Heart left ventricle (tissue), 16 donors: ENCODE data around the gene S100A4. TPM values are rescaled to one million over a fixed set of nuclear protein-coding genes. Genes with fewer than 3 reads are reported as not detected.

Experiments used
- ATAC-seq, 4 donors: fragments of 200-7000 bp; cut with Tn5 transposase; one replicate each; pipeline ENCODE4 v1.9.1; 2020 to 2022; ENCODE audit warnings: moderate library complexity in 4 of 4, mild to moderate bottlenecking in 3 of 4, moderate number of reproducible peaks in 1 of 4
- DNase-seq, 5 donors: peaks; one replicate each; pipeline ENCODE4 v3.0.0-alpha.2; 2020
- H3K27ac ChIP-seq, 12 donors: fragments of 200-600 bp; sonication (generic) in 4 of 12; one replicate each; pipeline versions ENCODE4 v1.5.0 to v1.8.0; 2016 to 2022; ENCODE audit warnings: mild to moderate bottlenecking in 2 of 12
- H3K27me3 ChIP-seq, 9 donors: fragments of 200-600 bp; sonication (generic) in 2 of 9; one replicate each; pipeline versions ENCODE4 v1.5.1 to v1.8.0; 2016 to 2022; ENCODE audit warnings: mild to moderate bottlenecking in 3 of 9
- H3K36me3 ChIP-seq, 9 donors: fragments of 200-600 bp; sonication (generic) in 2 of 9; one replicate each; pipeline versions ENCODE4 v1.5.0 to v1.8.0; 2018 to 2022; ENCODE audit warnings: mild to moderate bottlenecking in 2 of 9
- H3K4me1 ChIP-seq, 12 donors: fragments of 200-600 bp; sonication (generic) in 4 of 12; one replicate each; pipeline versions ENCODE4 v1.5.0 to v1.8.0; 2016 to 2022; ENCODE audit warnings: mild to moderate bottlenecking in 3 of 12
- H3K4me3 ChIP-seq, 12 donors: fragments of 200-600 bp; sonication (generic) in 4 of 12; one replicate each; pipeline versions ENCODE4 v1.5.0 to v1.8.0; 2017 to 2022; ENCODE audit warnings: mild to moderate bottlenecking in 9 of 12, moderate library complexity in 4 of 12
- H3K9me3 ChIP-seq, 12 donors: fragments of 200-600 bp; sonication (generic) in 4 of 12; one replicate each; pipeline versions ENCODE4 v1.5.0 to v1.8.0; 2016 to 2022; ENCODE audit warnings: mild to moderate bottlenecking in 1 of 12
- POLR2A ChIP-seq, 2 donors: fragments of 450-650 bp; IDR thresholded peaks; one replicate each; pipeline ENCODE4 v1.6.1; 2017; ENCODE audit warnings: antibody characterized with exemption in 2 of 2, mild to moderate bottlenecking in 2 of 2, moderate library complexity in 2 of 2
- WGBS, 4 donors: extraction: QIAGEN DNeasy Blood & Tissue Kit in 2 of 4; methylation state at CpG; one replicate each; pipeline versions ENCODE4 v1.1.5 to v1.1.7; 2013 to 2018; 5-methylcytosine and 5-hydroxymethylcytosine counted together
- intact Hi-C, 10 donors: fragments of 100-400 bp; cut with DNase I; formaldehyde crosslinking; loops; one replicate each; pipeline versions ENCODE4 v1.11.1 to v1.14.2; 2022
- polyA plus RNA-seq, 2 donors: library from polyadenylated mRNA; stranded (reverse); fragments of 200-250 nt; gene quantifications; one replicate each; pipeline ENCODE4 v1.2.3, GENCODE V29; 2013
- total RNA-seq, 9 donors: library from RNA; depleted of rRNA in 2 of 9; stranded (reverse); fragments of >200 nt in 2 of 9; fragmentation: NEBNext Ultra II Directional in 3 of 9; extraction: Animal tissue kit (Norgen Biotek cat#: 25700) in 3 of 9; gene quantifications; one replicate each; pipeline versions ENCODE4 v1.1.0 to v1.2.4, GENCODE V29; 2016 to 2023
- TF ChIP-seq, protein P1 (sequence below), 12 donors: fragments of 200-600 bp; sonication (generic) in 4 of 12; IDR thresholded peaks; one replicate each; pipeline versions ENCODE4 v1.5.0 to v1.8.0; 2018 to 2022; ENCODE audit warnings: antibody characterized with exemption in 12 of 12, mild to moderate bottlenecking in 5 of 12
- donor health status: ischemic (EF 13 %, LVEDD 7.1; RV severe dilation, severe dysfunction).
- donor health status: healthy with polysubstance abuse.
- donor health status: DM: no; HTN: yes; CAD: no.
- donor health status: DM: no; HTN: no; CAD: no.
- donor health status: ischemic (EF 25% LVEDD 6.9; RV normal size, moderate dysfunction).
- donor health status: ischemic (EF 25% LVEDD 5.7; RV mildly dilated, moderate dysfunction).
- donor health status: healthy.
- donor health status: DM: yes; HTN: yes; CAD: no.
- donor health status: ischemic (EF 35%, LVEDD 5.7; RV mildly dilated, moderate dysfunction).
- donor health status: nonischemic (EF 11% LVEDD 7.7; RV severe dilation, severe dysfunction).
- donor health status: DM: yes; HTN: yes; CAD: no.
- donor health status: PGD.
- donor health status: ischemic (EF 29% LVEDD 5.4; RV normal size, mild dysfunction).
- donor health status: nonischemic (EF 23%, LVEDD 6.1; RV moderate dilation, normal function).

The S100A4 gene
- total and polyA plus RNA-seq, 11 donors = 56.9 to 398 (median 118) TPM

DNA sequence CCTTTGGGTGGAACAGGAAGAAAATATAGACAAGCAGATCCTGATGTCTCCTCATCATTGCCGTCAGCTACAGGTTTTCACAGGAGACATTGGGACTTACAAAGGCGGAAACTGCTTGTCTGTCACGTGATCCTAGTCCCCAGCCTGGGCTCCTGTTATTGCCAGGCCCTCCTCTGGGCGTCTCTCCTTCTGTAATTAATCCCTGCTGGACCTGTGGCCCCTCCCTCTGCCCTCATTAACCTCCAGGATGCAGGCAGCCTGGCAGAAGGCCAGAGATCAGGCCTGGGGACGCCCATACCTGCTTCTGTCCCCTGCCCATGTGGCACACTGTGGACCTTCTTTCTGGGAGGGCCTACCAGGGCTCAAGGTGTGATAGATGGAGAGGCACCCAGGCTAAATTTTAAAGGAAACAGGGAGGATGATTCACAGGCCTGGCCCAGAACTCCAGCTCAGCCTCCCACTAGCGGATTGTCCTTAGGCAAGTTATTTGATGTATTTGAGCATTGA is 7.2 kb downstream of the S100A4 start:
- WGBS, 4 donors = 73 to 77% (median 74%) methylated on average over 6 of the region's 6 CpGs
- TF ChIP-seq POLR2A (IDR thresholded peaks at IDR 0.05) = no peak
- TF ChIP-seq, protein P1, sequence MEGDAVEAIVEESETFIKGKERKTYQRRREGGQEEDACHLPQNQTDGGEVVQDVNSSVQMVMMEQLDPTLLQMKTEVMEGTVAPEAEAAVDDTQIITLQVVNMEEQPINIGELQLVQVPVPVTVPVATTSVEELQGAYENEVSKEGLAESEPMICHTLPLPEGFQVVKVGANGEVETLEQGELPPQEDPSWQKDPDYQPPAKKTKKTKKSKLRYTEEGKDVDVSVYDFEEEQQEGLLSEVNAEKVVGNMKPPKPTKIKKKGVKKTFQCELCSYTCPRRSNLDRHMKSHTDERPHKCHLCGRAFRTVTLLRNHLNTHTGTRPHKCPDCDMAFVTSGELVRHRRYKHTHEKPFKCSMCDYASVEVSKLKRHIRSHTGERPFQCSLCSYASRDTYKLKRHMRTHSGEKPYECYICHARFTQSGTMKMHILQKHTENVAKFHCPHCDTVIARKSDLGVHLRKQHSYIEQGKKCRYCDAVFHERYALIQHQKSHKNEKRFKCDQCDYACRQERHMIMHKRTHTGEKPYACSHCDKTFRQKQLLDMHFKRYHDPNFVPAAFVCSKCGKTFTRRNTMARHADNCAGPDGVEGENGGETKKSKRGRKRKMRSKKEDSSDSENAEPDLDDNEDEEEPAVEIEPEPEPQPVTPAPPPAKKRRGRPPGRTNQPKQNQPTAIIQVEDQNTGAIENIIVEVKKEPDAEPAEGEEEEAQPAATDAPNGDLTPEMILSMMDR (IDR thresholded peaks at IDR 0.05) = no peak
- H3K4me1 ChIP-seq = peaks cover 0 to 76% (median 22%) of the 10 kb centered on the region in 12 donors
- no peak overlapping the region for H3K27ac ChIP-seq
- H3K9me3 ChIP-seq = no peaks in the 10 kb centered on the region
- no peak for ATAC-seq
- DNase-seq = no peak
- H3K27me3 ChIP-seq = no peaks in the 10 kb centered on the region
- intact Hi-C loops = loop anchor here in 1 of 10 donors (10.0 kb wide), 1 partner anchor 446 kb away; the partner anchor contains the start of gene RAB13
- H3K4me3 ChIP-seq = no peak overlapping the region
- H3K36me3 ChIP-seq = peaks cover 0 to 12% (median 0%) of the 10 kb centered on the region in 9 donors

DNA sequence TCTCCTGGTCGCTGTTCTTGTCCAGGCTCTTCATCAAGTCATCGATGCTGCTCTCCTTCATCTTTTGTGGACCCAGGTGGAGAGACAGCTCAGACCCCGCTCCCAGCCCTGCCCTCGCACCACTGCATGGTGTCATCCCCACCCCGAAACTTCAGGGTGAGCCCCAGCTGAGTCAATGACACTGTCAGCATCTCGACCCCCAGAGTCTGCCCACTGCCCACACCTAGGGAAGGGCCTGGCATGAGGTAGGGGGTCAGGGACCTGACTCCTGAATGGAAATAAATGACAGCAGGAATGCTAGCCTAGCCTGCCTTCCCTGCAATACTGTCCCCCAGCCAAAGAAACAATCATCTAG is 8.3 kb downstream of the S100A4 start:
- no peaks in the 10 kb centered on the region for H3K27me3 ChIP-seq
- ATAC-seq (no peak), DNase-seq (no peak)
- TF ChIP-seq POLR2A (IDR thresholded peaks at IDR 0.05) = no peak
- TF ChIP-seq, protein P1 (IDR thresholded peaks at IDR 0.05) = no peak
- peak overlapping the region in 1 of 12 donors; percentile 98 for H3K27ac ChIP-seq
- 94 to 98% (median 97%) methylated on average over 6 of the region's 6 CpGs for WGBS, 4 donors
- peaks cover 0 to 7% (median 0%) of the 10 kb centered on the region in 9 donors for H3K36me3 ChIP-seq
- no peaks in the 10 kb centered on the region for H3K9me3 ChIP-seq
- intact Hi-C loops = loop anchor here in 1 of 10 donors (10.0 kb wide), 1 partner anchor 447 kb away; the partner anchor contains the start of gene RAB13
- no peak overlapping the region for H3K4me3 ChIP-seq
- H3K4me1 ChIP-seq = peaks cover 0 to 76% (median 28%) of the 10 kb centered on the region in 12 donors

DNA sequence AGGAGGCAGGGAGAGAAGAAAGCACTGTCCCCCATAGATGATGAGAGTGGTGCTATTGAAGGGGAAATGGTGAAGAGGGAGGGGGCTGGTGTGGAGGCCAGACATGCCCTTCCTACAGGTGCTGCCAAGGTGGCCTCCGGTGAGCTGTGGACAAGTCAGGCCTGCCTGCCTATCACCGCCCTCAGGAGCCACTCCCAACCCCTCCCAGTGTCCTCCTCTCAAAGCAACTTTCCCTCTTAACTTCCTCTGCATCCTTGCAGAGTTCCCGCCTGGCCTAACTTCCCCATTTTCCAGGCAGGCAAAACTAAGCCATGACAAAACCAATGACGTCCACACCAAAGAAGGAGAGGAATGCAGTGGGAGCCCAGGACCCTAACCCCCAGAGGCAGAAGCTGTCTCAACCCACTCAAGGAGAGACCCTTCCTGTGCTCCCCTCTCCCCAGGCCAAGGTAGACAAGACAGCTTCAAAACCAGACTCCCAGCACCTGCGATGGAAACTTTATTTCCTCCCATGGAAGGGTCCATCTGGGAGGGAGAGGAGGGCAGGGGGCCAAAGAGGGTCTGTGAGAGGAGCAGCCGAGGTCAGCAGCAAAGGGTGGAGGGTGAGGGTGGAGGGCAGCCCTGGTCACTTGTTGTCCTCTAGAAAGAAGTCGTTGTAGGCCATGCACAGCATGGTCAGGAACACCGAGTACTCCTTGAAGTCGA is 8.8 kb downstream of the S100A4 start:
- TF ChIP-seq POLR2A (IDR thresholded peaks at IDR 0.05) = no peak
- TF ChIP-seq, protein P1 (IDR thresholded peaks at IDR 0.05) = no peak
- H3K4me3 ChIP-seq = peak overlapping the region in 11 of 12 donors; percentile 61 to 97 (median 89)
- DNase-seq = peak in 1 of 5 donors; percentile 50
- H3K27ac ChIP-seq = peak overlapping the region; percentile 89 to 100 (median 98)
- H3K27me3 ChIP-seq = no peaks in the 10 kb centered on the region
- H3K9me3 ChIP-seq = no peaks in the 10 kb centered on the region
- H3K36me3 ChIP-seq = peaks cover 0 to 7% (median 0%) of the 10 kb centered on the region in 9 donors
- H3K4me1 ChIP-seq = peaks cover 0 to 76% (median 28%) of the 10 kb centered on the region in 12 donors
- no peak for ATAC-seq
- whole genome bisulfite sequencing, 4 donors = 87 to 92% (median 87%) methylated on average over 9 of the region's 9 CpGs
- intact Hi-C loops = loop anchor here in 1 of 10 donors (10.0 kb wide), 1 partner anchor 448 kb away; the partner anchor contains the start of gene RAB13

DNA sequence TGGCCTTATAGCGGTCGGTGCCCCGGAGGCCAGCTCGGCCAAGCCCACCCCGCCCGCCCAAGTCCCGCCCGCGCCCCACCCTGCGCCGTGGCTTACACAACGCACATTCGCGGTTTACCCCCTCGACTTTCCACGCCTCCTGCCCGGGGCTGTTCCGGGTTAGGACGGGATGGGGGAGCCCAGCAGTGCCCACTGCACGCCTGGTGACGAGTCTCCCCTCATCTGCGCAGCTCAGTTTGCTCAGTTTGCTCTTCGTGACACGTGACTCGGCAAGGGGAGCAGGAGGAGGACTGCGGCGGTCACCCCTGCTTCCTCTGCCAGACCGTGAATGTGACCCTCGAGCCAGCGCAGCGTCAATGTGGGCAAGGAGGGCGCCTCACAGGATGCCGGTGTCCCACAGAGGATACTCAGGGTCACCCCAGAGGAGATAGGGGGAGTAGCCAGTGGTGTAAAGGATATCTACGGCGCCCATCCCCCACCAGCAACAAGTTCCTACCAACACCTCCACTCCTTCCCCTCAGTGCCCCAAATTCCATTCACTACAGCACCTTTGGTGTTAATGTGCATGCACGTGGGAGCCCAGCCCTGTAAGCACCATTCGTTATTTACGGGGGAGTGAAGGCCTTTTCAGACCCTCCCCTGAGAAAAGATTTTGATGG is 9.5 kb downstream of the S100A4 start:
- H3K36me3 ChIP-seq = peaks cover 0 to 7% (median 0%) of the 10 kb centered on the region in 9 donors
- H3K27me3 ChIP-seq = no peaks in the 10 kb centered on the region
- intact Hi-C loops = loop anchor here in 1 of 10 donors (10.0 kb wide), 1 partner anchor 449 kb away; the partner anchor contains the start of gene RAB13
- H3K4me3 ChIP-seq = peak overlapping the region; percentile 61 to 97 (median 85)
- no peaks in the 10 kb centered on the region for H3K9me3 ChIP-seq
- TF ChIP-seq, protein P1 (IDR thresholded peaks at IDR 0.05) = no peak
- TF ChIP-seq POLR2A (IDR thresholded peaks at IDR 0.05) = peak in 1 of 2 donors; percentile 46
- DNase-seq (peak; percentile 85 to 93 (median 89)), ATAC-seq (peak; percentile 75 to 85 (median 79))
- peaks cover 0 to 74% (median 28%) of the 10 kb centered on the region in 12 donors for H3K4me1 ChIP-seq
- peak overlapping the region; percentile 89 to 100 (median 98) for H3K27ac ChIP-seq
- 2 to 4% (median 2%) methylated on average over 22 to 38 of the region's 38 CpGs for WGBS, 4 donors
